Measurements from ENCODE around the gene PCMT1. TPM values are rescaled to one million over a fixed set of nuclear protein-coding genes. Genes with fewer than 3 reads are reported as not detected.

PCMT1 gene
- total and polyA plus RNA-seq, 10 of the 15 experiments (the other 5 are each of a cell fraction or from before 2014, with no cell fraction given), result 48.5 to 126 (median 81.2) TPM

DNA sequence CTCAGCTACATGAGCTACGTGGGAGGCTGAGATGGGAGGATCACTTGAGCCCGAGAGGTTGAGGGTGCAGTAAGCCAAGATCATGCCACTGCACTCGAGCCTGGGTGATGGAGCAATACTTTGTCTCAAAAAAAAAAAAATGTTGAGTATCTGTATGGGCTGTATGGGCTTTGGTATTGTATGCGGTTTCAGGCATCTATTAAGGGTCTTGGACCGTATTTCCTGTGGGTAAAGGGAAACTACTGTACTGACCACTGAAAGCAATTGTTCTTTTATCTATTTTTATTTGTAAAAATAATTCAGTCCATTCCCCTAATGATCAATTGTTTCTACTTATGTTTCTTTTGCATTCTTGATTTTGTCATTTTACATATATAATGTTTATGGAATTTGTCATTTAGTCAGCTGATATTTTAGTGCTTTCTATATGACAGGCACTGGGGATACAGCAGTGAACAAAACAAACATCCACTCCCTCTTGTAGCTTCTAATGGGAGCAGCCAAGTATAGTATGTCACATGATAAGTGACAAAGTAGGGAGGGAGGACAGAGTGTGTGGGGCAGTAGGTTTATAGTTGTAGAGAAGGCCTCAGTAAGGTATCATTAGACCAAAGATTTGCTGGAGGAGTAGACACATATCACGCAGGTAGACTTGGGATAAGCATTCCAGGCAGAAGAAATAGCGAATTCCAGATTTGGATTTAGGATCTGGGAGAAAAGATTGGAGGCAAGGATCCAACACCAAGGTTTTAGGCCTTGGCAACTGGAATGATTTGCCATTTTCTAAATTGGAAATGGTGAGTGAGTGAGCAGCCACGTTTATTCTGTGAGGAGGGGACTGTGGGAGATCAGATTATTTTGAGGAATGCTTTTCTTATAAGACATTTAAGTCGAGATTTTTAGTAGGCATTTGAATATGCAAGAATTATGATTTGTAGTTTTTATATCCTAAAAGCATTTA is 6.0 kb downstream of the PCMT1 start (continued):
- TF ChIP-seq, protein P1, sequence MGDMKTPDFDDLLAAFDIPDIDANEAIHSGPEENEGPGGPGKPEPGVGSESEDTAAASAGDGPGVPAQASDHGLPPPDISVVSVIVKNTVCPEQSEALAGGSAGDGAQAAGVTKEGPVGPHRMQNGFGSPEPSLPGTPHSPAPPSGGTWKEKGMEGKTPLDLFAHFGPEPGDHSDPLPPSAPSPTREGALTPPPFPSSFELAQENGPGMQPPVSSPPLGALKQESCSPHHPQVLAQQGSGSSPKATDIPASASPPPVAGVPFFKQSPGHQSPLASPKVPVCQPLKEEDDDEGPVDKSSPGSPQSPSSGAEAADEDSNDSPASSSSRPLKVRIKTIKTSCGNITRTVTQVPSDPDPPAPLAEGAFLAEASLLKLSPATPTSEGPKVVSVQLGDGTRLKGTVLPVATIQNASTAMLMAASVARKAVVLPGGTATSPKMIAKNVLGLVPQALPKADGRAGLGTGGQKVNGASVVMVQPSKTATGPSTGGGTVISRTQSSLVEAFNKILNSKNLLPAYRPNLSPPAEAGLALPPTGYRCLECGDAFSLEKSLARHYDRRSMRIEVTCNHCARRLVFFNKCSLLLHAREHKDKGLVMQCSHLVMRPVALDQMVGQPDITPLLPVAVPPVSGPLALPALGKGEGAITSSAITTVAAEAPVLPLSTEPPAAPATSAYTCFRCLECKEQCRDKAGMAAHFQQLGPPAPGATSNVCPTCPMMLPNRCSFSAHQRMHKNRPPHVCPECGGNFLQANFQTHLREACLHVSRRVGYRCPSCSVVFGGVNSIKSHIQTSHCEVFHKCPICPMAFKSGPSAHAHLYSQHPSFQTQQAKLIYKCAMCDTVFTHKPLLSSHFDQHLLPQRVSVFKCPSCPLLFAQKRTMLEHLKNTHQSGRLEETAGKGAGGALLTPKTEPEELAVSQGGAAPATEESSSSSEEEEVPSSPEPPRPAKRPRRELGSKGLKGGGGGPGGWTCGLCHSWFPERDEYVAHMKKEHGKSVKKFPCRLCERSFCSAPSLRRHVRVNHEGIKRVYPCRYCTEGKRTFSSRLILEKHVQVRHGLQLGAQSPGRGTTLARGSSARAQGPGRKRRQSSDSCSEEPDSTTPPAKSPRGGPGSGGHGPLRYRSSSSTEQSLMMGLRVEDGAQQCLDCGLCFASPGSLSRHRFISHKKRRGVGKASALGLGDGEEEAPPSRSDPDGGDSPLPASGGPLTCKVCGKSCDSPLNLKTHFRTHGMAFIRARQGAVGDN (IDR thresholded peaks at IDR 0.05), result no peak
- TF ChIP-seq, protein P2, sequence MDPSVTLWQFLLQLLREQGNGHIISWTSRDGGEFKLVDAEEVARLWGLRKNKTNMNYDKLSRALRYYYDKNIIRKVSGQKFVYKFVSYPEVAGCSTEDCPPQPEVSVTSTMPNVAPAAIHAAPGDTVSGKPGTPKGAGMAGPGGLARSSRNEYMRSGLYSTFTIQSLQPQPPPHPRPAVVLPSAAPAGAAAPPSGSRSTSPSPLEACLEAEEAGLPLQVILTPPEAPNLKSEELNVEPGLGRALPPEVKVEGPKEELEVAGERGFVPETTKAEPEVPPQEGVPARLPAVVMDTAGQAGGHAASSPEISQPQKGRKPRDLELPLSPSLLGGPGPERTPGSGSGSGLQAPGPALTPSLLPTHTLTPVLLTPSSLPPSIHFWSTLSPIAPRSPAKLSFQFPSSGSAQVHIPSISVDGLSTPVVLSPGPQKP (IDR thresholded peaks at IDR 0.05; ENCODE audit: low read depth, low read length), result no peak
- TF ChIP-seq TARDBP (IDR thresholded peaks at IDR 0.05; ENCODE audit: borderline replicate concordance) (no peak), FOXK2 (IDR thresholded peaks at IDR 0.05) (no peak), ZNF274 (IDR thresholded peaks at IDR 0.05; ENCODE audit: insufficient read depth, insufficient read length) (no peak), PAX5 (IDR thresholded peaks at IDR 0.05; ENCODE audit: borderline replicate concordance, low read depth, low read length) (peak; percentile 86), CHD2 (IDR thresholded peaks at IDR 0.05; ENCODE audit: borderline replicate concordance, low read depth, low read length) (no peak), RAD21 (IDR thresholded peaks at IDR 0.05; ENCODE audit: insufficient read depth, low read depth, low read length) (no peak), NR2C2 (IDR thresholded peaks at IDR 0.05; ENCODE audit: borderline replicate concordance, control insufficient read depth, insufficient read length, low read depth) (no peak), SMC3 (IDR thresholded peaks at IDR 0.05; ENCODE audit: borderline replicate concordance, low read length) (no peak), STAT3 (IDR thresholded peaks at IDR 0.05; ENCODE audit: low read depth, low read length) (no peak), NFYB (IDR thresholded peaks at IDR 0.05; ENCODE audit: insufficient read depth, low read depth, low read length) (no peak), SREBF2 (IDR thresholded peaks at IDR 0.05; ENCODE audit: low read length) (no peak), RBBP5 (conservative IDR thresholded peaks at IDR 0.05) (no peak), EZH2 (IDR thresholded peaks at IDR 0.05; ENCODE audit: borderline replicate concordance, control insufficient read depth, low read depth, low read length) (no peak), PAX8 (IDR thresholded peaks at IDR 0.05) (0 out of 2 replicates have a peak, but pooled peaks have one; percentile 61), RCOR1 (conservative IDR thresholded peaks at IDR 0.05; ENCODE audit: low read depth, low read length) (no peak), POLR2AphosphoS5 (IDR thresholded peaks at IDR 0.05; ENCODE audit: low read length) (no peak), MTA3 (IDR thresholded peaks at IDR 0.05; ENCODE audit: borderline replicate concordance, low read length) (peak; percentile 65; the same call in 1 of the 2 replicates), BRCA1 (IDR thresholded peaks at IDR 0.05; ENCODE audit: low read depth, low read length) (no peak)
- TF ChIP-seq, protein P3, sequence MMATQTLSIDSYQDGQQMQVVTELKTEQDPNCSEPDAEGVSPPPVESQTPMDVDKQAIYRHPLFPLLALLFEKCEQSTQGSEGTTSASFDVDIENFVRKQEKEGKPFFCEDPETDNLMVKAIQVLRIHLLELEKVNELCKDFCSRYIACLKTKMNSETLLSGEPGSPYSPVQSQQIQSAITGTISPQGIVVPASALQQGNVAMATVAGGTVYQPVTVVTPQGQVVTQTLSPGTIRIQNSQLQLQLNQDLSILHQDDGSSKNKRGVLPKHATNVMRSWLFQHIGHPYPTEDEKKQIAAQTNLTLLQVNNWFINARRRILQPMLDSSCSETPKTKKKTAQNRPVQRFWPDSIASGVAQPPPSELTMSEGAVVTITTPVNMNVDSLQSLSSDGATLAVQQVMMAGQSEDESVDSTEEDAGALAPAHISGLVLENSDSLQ (IDR thresholded peaks at IDR 0.05), result no peak
- TF ChIP-seq, protein P4, sequence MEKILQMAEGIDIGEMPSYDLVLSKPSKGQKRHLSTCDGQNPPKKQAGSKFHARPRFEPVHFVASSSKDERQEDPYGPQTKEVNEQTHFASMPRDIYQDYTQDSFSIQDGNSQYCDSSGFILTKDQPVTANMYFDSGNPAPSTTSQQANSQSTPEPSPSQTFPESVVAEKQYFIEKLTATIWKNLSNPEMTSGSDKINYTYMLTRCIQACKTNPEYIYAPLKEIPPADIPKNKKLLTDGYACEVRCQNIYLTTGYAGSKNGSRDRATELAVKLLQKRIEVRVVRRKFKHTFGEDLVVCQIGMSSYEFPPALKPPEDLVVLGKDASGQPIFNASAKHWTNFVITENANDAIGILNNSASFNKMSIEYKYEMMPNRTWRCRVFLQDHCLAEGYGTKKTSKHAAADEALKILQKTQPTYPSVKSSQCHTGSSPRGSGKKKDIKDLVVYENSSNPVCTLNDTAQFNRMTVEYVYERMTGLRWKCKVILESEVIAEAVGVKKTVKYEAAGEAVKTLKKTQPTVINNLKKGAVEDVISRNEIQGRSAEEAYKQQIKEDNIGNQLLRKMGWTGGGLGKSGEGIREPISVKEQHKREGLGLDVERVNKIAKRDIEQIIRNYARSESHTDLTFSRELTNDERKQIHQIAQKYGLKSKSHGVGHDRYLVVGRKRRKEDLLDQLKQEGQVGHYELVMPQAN (conservative IDR thresholded peaks at IDR 0.05), result 0 out of 2 replicates have a peak, but pooled peaks have one; percentile 18
